Measurements from ENCODE around the gene FCER2. TPM values are rescaled to one million over a fixed set of nuclear protein-coding genes. Genes with fewer than 3 reads are reported as not detected.
"Not testable (repeated sequence)": the region's sequence is repeated elsewhere in the genome, so short reads cannot be mapped to it uniquely, and the experiment has no call there.

The FCER2 gene
- total RNA-seq, 1 donor from 2014 or later = 0.86 TPM

DNA sequence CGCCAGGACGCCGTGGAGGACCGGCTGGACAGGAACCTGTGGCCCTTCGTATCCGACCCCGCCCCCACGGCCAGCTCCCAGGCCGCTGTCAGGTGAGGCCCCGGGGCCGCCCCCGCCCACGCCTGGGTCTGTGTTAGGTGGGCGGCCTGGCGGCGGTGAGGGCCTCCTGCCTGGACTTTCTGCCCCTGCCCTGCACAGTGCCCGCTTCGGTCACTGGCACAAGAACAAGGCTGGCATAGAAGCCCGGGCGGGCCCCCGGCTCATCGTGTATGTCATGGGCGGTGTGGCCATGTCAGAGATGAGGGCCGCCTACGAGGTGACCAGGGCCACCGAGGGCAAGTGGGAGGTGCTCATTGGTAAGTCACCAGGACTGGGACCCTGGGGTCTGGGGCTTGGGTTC lies 54.8 kb downstream of the FCER2 start:
- DNase-seq (ENCODE audit: low spot score) = no peak

DNA sequence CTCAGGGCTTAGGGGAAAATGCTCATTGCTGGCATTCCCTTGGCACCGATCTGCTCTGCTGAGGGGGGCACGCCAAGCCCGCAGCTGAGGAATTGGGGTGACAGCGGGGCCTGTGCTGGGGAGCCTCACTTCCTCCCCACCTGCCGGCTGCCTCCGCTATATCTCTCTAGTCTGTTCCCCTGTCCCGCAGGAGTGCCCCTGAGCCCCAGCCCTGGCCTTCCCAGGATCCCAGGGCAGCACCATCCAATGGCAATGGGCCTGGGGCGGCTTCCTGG lies 55.6 kb downstream of the FCER2 start:
- DNase-seq (ENCODE audit: low spot score) = no peak

DNA sequence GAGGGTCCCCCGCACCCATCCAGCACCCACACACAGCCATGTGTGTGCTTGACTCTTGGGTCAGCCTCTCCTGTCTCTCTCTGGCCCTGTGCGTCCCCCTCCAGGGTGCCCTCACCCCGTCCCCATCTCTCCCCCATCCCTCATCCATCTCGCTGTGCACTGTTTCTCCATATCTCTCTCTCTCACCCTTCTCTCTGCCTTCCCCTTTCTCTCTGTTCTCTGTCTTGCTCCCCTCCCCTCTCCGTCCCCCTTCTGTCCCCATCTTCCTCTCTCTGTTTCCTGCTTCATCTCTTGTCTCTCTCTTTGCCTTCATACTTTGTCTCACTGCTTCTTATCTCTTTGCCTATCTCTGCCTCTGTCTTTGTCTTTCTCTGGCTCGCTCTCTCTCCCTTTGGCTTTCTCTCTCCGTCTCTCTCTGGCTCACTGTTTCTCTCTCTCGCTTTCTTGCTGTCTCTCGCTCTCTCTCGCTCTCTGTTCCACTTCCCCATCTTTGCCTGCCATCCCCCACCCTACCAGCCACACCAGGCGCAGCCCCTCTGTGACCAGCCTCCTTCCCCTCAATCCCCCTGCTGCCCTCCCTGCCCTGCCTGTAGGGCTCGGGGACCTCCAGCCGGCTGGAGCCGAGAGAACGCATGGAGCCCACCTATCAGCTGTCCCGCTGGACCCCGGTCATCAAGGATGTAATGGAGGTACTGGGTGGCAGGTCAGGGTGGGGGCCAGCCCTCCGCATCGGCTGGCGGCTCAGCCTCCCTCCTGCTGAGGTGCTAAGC lies 56.1 kb downstream of the FCER2 start:
- no peak for DNase-seq (ENCODE audit: low spot score)

DNA sequence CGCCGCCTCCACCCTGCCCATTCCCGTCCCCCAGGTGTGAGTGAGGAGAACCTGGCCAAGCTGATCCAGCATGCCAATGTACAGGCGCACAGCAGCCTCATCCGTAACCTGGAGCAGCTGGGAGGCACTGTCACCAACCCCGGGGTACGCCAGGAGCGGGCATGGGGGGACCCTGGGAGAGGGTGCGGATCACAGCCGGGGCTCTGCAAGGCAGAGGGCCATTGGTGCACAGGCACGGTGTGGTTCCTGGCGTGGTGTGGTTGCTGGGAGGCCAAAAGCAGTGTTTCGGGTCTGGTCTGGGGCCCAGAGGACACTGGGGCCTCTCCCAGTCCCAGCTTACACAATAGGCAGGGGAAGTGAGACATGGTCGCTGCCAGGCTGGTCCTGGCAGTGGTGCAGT lies 56.8 kb downstream of the FCER2 start:
- DNase-seq (ENCODE audit: low spot score) = no peak

DNA sequence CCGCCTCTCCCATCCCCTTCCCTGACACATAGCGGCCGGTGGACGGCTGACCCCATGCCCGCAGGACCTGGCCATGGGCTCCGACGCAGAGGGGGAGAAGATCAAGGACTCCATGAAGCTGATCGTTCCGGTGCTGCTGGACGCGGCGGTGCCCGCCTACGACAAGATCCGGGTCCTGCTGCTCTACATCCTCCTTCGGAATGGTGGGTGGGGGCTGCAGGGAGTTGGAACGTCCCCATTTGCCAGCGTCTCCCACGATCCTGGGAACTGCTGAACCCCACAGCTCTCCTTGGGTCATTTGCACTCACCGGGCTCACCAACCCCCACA lies 57.4 kb downstream of the FCER2 start:
- DNase-seq (ENCODE audit: low spot score) = no peak

DNA sequence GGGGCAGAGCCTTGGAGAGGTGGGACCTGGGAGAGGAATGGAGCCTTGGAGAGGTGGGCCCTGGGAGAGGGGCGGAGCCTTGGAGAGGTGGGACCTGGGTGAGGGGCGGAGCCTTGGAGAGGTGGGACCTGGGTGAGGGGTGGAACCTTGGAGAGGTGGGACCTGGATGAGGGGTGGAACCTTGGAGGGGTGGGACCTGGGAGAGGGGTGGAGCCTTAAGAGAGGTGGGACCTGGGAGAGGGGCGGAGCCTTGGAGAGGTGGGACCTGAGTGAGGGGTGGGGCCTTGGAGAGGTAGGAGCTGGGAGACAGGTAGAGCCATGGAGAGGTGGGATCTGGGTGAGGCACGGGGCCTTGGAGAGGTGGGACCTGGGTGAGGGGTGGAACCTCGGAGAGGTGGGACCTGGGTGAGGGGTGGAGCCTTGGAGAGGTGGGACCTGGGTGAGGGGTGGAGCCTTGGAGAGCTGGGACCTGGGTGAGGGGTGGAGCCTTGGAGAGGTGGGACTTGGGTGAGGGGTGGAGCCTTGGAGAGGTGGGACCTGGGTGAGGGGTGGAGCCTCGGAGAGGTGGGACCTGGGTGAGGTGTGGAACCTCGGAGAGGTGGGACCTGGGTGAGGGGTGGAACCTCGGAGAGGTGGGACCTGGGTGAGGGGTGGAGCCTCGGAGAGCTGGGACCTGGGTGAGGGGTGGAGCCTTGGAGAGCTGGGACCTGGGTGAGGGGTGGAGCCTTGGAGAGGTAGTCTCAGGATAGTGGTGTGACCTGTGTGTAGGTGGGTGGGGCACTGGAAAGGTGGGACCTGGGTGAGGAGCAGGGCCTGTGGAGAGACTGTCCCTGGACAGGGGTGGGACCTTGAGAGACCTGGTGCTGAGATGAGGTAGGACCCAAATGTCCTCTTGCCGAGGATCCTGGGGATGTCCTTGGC lies 58.0 kb downstream of the FCER2 start:
- not testable (repeated sequence) for DNase-seq (ENCODE audit: low spot score)

DNA sequence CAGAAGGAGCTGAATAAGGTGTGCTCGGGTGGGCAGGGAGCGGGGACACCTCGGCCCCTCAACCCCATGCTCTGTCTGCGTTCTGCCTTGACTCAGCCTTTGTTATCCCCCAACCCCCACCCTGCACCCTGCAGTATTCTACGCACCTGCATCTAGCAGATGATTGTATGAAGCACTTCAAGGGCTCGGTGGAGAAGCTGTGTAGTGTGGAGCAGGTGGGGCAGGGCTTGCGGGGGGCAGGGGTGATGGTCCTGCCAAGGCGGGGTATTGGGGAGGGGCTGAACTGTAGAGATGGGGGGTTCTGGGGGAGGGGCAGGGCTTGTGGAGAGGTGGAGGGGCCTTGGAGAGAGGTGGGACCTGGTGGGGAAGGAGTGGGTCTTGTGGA lies 58.9 kb downstream of the FCER2 start:
- no peak for DNase-seq (ENCODE audit: low spot score)

DNA sequence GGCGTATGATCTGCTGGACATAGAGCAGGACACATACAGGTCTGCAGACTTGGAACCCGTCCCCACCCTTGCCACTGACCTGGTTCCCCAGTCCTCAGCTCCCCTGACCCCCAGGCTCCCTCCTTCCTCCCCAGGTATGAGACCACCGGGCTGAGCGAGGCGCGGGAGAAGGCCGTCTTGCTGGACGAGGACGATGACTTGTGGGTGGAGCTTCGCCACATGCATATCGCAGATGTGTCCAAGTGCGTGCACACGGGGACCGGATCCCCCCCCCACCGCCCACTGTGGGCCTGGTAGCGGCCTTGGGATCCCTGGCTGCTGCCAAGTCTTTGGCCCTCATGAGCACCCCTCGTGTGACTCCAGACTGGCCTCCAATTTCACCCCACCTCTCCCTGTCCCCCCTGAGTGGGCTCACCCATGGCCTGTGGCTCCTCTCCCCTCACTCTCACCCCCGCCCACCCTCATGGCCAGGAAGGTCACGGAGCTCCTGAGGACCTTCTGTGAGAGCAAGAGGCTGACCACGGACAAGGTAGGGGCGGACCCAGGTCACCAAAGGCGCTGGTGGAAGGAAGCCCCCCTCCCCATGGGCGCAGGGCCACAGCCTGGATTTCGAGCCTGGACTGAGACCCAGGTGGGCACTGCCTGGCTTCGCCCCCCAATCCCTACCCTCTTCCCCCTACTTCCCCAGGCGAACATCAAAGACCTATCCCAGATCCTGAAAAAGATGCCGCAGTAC lies 59.5 kb downstream of the FCER2 start:
- no peak for DNase-seq (ENCODE audit: low spot score)

DNA sequence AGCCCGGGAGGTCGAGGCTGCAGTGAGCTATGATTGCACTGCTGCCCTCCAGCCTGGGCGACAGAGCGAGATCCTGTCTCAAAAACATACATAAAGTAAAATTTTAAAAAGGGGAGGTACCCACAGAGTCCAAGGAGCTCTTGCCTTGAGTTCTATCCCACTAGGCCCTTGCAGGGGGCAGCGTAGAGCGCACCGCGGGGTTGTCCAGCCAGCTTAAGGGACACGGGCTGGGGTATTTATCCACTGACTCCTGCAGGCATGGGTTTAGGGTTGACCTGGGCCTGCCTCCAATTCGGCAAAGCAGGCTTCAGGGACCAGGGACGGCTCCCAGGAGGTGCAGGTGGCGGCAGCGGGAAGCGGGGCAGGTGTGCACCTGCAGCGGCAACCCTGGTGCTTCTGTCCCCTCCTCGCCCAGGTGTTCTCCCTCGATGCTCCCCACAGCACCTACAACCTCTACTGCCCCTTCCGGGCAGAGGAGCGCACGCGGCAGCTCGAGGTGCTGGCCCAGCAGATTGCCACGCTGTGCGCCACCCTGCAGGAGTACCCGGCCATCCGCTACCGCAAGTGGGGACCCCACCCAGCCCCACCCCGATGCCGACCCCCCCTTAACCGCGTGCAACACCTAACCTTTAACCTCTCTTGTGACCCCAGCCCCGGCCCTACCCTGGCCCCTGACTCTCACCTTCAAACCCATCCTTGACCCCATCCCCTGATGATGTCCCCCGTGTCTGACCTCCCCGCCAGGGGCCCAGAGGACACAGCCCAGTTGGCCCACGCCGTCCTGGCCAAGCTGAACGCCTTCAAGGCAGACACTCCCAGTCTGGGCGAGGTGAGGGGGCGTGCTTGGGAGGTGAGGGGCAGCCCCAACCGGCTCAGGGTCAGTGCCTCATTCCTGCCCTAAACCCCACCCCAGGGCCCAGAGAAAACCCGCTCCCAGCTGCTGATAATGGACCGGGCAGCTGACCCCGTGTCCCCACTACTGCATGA lies 60.3 kb downstream of the FCER2 start:
- no peak for DNase-seq (ENCODE audit: low spot score)

DNA sequence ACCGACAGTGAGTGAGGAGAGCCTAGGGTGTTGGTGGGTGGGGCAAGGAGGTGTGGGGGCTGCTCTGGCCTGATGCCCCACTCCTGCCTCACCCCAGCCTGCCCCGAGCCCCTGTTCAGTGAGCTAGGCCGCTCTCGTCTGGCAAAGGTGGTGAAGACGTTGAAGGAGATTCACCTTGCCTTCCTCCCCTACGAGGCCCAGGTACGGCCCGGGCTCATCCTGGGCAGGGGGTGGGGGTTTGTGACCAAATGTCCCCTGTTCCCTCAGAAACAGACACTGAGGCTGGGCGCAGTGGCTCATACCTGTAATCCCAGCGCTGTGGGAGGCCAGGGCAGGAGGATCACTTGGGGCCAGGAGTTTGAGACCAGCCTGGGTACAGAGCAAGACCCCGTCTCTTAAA lies 61.1 kb downstream of the FCER2 start:
- no peak for DNase-seq (ENCODE audit: low spot score)

DNA sequence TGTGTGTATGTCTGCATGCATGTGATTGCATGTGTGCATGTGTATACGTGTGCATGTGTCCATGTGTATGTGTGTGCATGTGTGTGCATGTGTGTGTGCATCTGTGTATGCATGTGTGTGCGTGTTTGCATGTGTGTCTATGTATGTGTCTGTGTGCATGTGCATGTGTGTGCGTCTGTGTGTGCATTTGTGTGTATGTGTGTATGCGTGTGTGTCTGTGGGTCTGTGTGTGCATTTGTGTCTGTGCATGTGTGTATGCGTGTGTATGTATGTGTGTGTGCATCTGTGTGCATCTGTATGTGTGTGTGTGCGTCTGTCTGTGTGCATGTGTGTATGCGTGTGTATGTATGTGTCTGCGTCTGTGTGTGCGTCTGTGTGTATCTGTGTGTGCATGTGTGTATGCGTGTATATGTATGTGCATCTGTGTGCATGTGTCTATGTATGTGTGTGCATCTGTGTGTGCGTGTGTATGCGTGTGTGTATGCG lies 62.0 kb downstream of the FCER2 start:
- DNase-seq (ENCODE audit: low spot score) = no peak

DNA sequence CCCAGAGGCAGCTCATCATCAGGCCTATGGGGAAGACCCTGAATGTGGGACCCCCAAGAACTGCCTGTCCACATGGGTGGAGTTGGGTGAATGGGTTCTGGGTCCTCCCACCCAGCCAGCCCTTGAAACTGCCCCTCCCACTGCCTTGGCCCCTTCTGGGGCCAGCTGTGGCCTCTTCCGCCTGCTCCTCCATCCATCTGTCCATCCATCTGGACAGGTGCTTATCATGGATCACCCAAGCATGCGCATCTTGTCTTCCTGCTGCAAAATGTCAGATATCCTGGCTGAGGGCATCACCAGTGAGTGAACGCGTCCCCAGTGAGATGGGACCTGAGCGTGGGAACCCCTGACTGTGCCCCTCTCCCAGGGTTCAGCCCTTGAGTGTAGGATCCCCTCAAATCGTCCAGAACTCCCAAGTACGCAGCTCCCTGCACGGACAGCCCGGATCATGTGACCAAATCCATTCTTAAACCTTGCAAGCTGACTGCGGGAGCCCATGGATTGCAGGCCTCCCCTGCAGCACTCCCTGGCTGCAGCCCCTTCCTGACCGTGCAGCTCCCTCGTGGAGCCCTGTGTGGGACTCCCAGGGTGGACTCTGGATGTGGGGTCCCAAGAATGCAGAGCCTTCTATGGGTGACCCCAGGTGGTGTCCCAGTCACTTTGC lies 63.0 kb downstream of the FCER2 start:
- DNase-seq (ENCODE audit: low spot score) = no peak

Other genes starting within 250 kb of the FCER2 start
- 8.2 TPM for gene PEX11G, start 213.1 kb downstream of the FCER2 start, total RNA-seq
- gene ZNF358, start 186.0 kb downstream of the FCER2 start, total RNA-seq = 87.6 TPM
- gene MCOLN1, start 179.5 kb downstream of the FCER2 start, total RNA-seq = 30.0 TPM
- 157 TPM for gene PNPLA6, start 166.4 kb downstream of the FCER2 start, total RNA-seq
- 61.3 TPM for gene CAMSAP3, start 106.3 kb downstream of the FCER2 start, total RNA-seq
- 45.8 TPM for gene XAB2, start 72.6 kb downstream of the FCER2 start, total RNA-seq
- 121 TPM for gene PET100, start 72.3 kb downstream of the FCER2 start, total RNA-seq
- 4.7 TPM for gene PCP2, start 68.4 kb downstream of the FCER2 start, total RNA-seq
- gene STXBP2, start 65.0 kb downstream of the FCER2 start, total RNA-seq = 215 TPM
- not detected for gene RETN, start 33.1 kb downstream of the FCER2 start, total RNA-seq
- gene MCEMP1, start 25.0 kb downstream of the FCER2 start, total RNA-seq = 0.14 TPM
- 115 TPM for gene TRAPPC5, start 21.3 kb downstream of the FCER2 start, total RNA-seq
- 0.83 TPM for gene CLEC4G, start 30.0 kb upstream of the FCER2 start, total RNA-seq
- 7.5 TPM for gene CD209, start 45.4 kb upstream of the FCER2 start, total RNA-seq
- not detected for gene CLEC4M, start 61.1 kb upstream of the FCER2 start, total RNA-seq
- gene EVI5L, start 128.1 kb upstream of the FCER2 start, total RNA-seq = 23.4 TPM
- 1.6 TPM for gene PRR36, start 172.3 kb upstream of the FCER2 start, total RNA-seq
- gene LRRC8E, start 186.4 kb upstream of the FCER2 start, total RNA-seq = 4.1 TPM
- gene MAP2K7, start 201.7 kb upstream of the FCER2 start, total RNA-seq = 39.1 TPM
- 0.52 TPM for gene TGFBR3L, start 212.7 kb upstream of the FCER2 start, total RNA-seq
- gene SNAPC2, start 218.2 kb upstream of the FCER2 start, total RNA-seq = 18.7 TPM
- 5.9 TPM for gene CTXN1, start 224.0 kb upstream of the FCER2 start, total RNA-seq
- 46.2 TPM for gene TIMM44, start 241.5 kb upstream of the FCER2 start, total RNA-seq